ENCODE measurements around the gene CCDC195. TPM values are rescaled to one million over a fixed set of nuclear protein-coding genes. Genes with fewer than 3 reads are reported as not detected.

The CCDC195 gene
- total and polyA plus RNA-seq, 2 experiments from 2014 or later = not detected

GRCh38 chr2:224747765-224748164, 31.6 kb upstream of the CCDC195 start:
- no peak for TF ChIP-seq NANOG (IDR thresholded peaks at IDR 0.05; ENCODE audit: borderline replicate concordance)
- TF ChIP-seq JUNB (IDR thresholded peaks at IDR 0.05; ENCODE audit: unreplicated experiment) = no peak
- no peak for TF ChIP-seq POLR2AphosphoS5 (IDR thresholded peaks at IDR 0.05; ENCODE audit: low read depth)
- TF ChIP-seq ZNF462 (CRISPR knock-in tag; IDR thresholded peaks at IDR 0.05) = no peak
- no peak for TF ChIP-seq ZNF114 (CRISPR knock-in tag; IDR thresholded peaks at IDR 0.05)
- TF ChIP-seq ETS1 (IDR thresholded peaks at IDR 0.05) = no peak
- TF ChIP-seq CREB1 (CRISPR knock-in tag; IDR thresholded peaks at IDR 0.05; ENCODE audit: low read depth) = no peak
- Histone ChIP-seq H3K4me2 (no peak overlapping the region), H3K4me1 (ENCODE audit: insufficient read depth) (no peaks in the 10 kb centered on the region), H3K9me2 (ENCODE audit: insufficient read depth) (no peaks in the 10 kb centered on the region), H3K27me3 (ENCODE audit: insufficient read depth) (no peaks in the 10 kb centered on the region), H3K27ac (ENCODE audit: low read depth) (no peak overlapping the region), H4K20me1 (replicated peaks; ENCODE audit: insufficient read depth) (no peaks in the 10 kb centered on the region), H2AFZ (no peak overlapping the region), H3K4me3 (no peak overlapping the region), H3K36me3 (ENCODE audit: insufficient read depth) (no peaks in the 10 kb centered on the region), H3K79me2 (replicated peaks; ENCODE audit: insufficient read depth) (no peaks in the 10 kb centered on the region), H3F3A (replicated peaks; ENCODE audit: low read depth) (no peaks in the 10 kb centered on the region)
- DNase-seq (ENCODE audit: low spot score) (no peak), ATAC-seq (no peak)
- Mint-ChIP-seq H3K4me1 (no peaks in the 10 kb centered on the region), H3K36me3 (ENCODE audit: low read depth) (no peaks in the 10 kb centered on the region), H3K27me3 (ENCODE audit: insufficient read depth, low read depth, poor library complexity) (peaks cover 1% of the 10 kb centered on the region), H3K4me3 (no peak overlapping the region), H3K27ac (no peak overlapping the region), H3K9me3 (peaks cover 4% of the 10 kb centered on the region; the same call in 1 of the 3 replicates)
